NCI-H345 treated with DMSO at 0.1 percent for 48 hours (cell line): ENCODE results near the gene TBC1D14.

Source experiments
- DNase-seq: peaks from one replicate; lab custom pipeline; 2025; ENCODE audit not compliant: unreplicated experiment; lab: John Stamatoyannopoulos, UW

TBC1D14 gene

GRCh38 chr4:7054106-7054880, 144.7 kb downstream of the TBC1D14 start:
- DNase-seq: no peak

- no peak for DNase-seq
Observed at GRCh38 chr4:7055111-7055989, 145.7 kb downstream of the TBC1D14 start.

GRCh38 chr4:7055990-7056325, 146.3 kb downstream of the TBC1D14 start:
- no peak for DNase-seq

- DNase-seq: no peak
Observed at GRCh38 chr4:7058792-7059191, 149.2 kb downstream of the TBC1D14 start.

GRCh38 chr4:7059662-7060061, 150.0 kb downstream of the TBC1D14 start:
- DNase-seq: no peak

- no peak for DNase-seq
Observed at GRCh38 chr4:7060346-7061150, 150.9 kb downstream of the TBC1D14 start.

GRCh38 chr4:7061815-7062214, 152.2 kb downstream of the TBC1D14 start:
- DNase-seq: no peak

GRCh38 chr4:7062816-7063215, 153.2 kb downstream of the TBC1D14 start:
- no peak for DNase-seq

GRCh38 chr4:7063362-7063761, 153.7 kb downstream of the TBC1D14 start:
- no peak for DNase-seq

- no peak for DNase-seq
Observed at GRCh38 chr4:7066006-7066405, 156.4 kb downstream of the TBC1D14 start.

GRCh38 chr4:7066493-7066892, 156.9 kb downstream of the TBC1D14 start:
- no peak for DNase-seq

GRCh38 chr4:7067126-7067451, 157.5 kb downstream of the TBC1D14 start:
- no peak for DNase-seq

GRCh38 chr4:7067452-7068278, 158.0 kb downstream of the TBC1D14 start, which contains the start of gene GRPEL1:
Gene GRPEL1 (minus strand): TSS chr4:7068064. CDS start chr4:7068032, 32 bp downstream.
- DNase-seq: peak; percentile 94

- DNase-seq: no peak
Observed at GRCh38 chr4:7068279-7068842, 158.7 kb downstream of the TBC1D14 start.

GRCh38 chr4:7068883-7069282, 159.3 kb downstream of the TBC1D14 start:
- DNase-seq: no peak

- peak; percentile 35 for DNase-seq
Observed at GRCh38 chr4:7070729-7071511, 161.3 kb downstream of the TBC1D14 start.

- no peak for DNase-seq
Observed at GRCh38 chr4:7073059-7073458, 163.4 kb downstream of the TBC1D14 start.

- DNase-seq: peak; percentile 12
Observed at GRCh38 chr4:7073526-7074390, 164.1 kb downstream of the TBC1D14 start.

GRCh38 chr4:7074426-7074825, 164.8 kb downstream of the TBC1D14 start:
- no peak for DNase-seq
